Loucy (cell line): ENCODE data around the gene PKD2L2.

Experiments used
- EZH2phosphoT487 ChIP-seq: fragments of 200-600 bp; IDR thresholded peaks from 2 replicates; pipeline ENCODE4 v1.6.1; 2018; ENCODE audit warnings: antibody characterized with exemption, mild to moderate bottlenecking, moderate library complexity, borderline replicate concordance
- TF ChIP-seq, protein P1 (sequence below): fragments of 200-600 bp; sonication (generic); conservative IDR thresholded peaks from 2 replicates; pipeline ENCODE4 v1.5.1; 2014; ENCODE audit warnings: mild to moderate bottlenecking, antibody characterized with exemption, low read length

DNA sequence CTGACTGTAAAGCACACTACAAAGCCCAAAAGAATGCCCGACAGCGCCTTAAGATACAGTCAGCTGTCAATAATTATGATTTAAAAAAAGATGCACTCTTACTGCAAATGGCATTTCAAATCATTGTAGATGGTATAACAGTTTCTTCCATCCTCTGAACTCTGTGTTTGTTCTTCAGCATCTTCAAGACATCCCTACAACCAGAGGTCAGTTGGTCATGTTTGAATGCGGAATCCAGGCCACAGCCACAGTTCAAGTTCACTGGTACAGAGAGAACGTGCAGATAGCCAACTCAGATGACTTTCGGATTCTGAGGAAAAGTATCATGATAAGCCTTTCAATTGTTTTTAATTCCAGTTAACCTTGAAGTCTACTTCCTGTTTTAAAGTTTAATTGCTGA lies 30.3 kb upstream of the PKD2L2 start:
- TF ChIP-seq, protein P1, sequence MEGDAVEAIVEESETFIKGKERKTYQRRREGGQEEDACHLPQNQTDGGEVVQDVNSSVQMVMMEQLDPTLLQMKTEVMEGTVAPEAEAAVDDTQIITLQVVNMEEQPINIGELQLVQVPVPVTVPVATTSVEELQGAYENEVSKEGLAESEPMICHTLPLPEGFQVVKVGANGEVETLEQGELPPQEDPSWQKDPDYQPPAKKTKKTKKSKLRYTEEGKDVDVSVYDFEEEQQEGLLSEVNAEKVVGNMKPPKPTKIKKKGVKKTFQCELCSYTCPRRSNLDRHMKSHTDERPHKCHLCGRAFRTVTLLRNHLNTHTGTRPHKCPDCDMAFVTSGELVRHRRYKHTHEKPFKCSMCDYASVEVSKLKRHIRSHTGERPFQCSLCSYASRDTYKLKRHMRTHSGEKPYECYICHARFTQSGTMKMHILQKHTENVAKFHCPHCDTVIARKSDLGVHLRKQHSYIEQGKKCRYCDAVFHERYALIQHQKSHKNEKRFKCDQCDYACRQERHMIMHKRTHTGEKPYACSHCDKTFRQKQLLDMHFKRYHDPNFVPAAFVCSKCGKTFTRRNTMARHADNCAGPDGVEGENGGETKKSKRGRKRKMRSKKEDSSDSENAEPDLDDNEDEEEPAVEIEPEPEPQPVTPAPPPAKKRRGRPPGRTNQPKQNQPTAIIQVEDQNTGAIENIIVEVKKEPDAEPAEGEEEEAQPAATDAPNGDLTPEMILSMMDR: no peak
- TF ChIP-seq EZH2phosphoT487: no peak
